ENCODE results near the gene NUDT13. TPM values are rescaled to one million over a fixed set of nuclear protein-coding genes. Genes with fewer than 3 reads are reported as not detected.

Gene NUDT13
- total RNA-seq, 1 donor from 2014 or later = 2.3 TPM

DNA sequence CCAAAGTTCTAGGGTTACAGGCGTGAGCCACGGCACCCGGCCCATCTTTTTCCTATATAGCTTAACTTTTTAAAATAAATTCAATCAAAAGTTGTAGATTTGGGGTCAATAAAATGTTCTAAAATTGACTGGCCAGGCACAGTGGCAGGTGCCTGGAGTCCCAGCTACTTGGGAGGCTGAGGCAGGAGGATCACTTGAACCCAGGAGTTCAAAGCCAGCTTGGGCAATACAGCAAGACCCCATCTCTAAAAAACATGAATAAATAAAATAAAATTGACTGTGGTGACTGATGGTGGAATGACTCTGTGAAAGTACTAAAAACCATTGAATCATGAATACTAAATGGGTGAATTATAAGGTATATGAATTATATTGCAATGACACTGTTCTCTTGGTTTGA, 34.4 kb upstream of the NUDT13 start:
- Histone ChIP-seq H3K27ac (no peak overlapping the region), H3K4me1 (peaks cover 10% of the 10 kb centered on the region), H3K4me3 (no peak overlapping the region), H3K36me3 (peaks cover 29% of the 10 kb centered on the region), H3K27me3 (no peaks in the 10 kb centered on the region), H3K9me3 (no peaks in the 10 kb centered on the region)
- DNase-seq (no peak), ATAC-seq (no peak)
- TF ChIP-seq, protein P1, sequence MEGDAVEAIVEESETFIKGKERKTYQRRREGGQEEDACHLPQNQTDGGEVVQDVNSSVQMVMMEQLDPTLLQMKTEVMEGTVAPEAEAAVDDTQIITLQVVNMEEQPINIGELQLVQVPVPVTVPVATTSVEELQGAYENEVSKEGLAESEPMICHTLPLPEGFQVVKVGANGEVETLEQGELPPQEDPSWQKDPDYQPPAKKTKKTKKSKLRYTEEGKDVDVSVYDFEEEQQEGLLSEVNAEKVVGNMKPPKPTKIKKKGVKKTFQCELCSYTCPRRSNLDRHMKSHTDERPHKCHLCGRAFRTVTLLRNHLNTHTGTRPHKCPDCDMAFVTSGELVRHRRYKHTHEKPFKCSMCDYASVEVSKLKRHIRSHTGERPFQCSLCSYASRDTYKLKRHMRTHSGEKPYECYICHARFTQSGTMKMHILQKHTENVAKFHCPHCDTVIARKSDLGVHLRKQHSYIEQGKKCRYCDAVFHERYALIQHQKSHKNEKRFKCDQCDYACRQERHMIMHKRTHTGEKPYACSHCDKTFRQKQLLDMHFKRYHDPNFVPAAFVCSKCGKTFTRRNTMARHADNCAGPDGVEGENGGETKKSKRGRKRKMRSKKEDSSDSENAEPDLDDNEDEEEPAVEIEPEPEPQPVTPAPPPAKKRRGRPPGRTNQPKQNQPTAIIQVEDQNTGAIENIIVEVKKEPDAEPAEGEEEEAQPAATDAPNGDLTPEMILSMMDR (IDR thresholded peaks at IDR 0.05) = no peak
- intact Hi-C loops (cut with DNase I) = no loop called here

DNA sequence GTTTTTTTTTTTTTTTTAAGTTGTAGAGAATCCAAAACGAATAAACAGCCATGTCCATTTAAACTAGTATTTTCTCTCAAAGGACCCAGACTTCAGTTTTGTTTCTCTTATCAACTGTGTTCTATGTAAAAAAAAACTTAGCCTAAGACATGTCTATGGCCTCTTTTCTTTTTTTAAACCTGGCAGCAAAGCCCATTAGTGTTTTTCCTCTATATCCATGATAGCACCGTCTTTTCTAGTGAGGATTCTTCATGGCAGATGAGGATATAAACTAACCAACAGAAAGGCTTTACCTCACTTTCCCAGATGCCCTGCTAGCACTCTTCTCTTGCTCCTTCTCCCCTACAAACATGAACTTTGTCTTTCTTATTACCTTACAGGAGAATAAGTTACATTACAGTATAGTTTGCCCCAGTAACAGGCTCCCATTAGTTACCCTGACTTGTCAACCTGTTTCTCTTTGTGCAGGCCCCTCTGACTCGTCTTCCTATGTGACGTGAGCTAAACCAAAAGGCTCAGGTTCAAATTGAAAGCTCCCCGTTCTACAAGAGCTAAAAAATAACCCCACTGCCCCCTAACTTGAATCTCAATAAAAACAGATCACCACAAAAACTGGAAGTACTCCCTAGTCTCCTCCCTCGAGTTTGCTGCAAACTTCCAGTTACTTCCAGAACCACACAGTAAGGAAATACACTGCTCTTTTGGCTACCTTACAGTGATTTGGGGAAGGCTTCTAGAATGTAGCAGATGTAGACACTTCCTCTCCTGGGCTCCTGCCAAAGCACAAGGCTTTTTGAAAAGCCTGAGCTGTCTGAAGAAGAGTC, 33.7 kb upstream of the NUDT13 start:
- peaks cover 22% of the 10 kb centered on the region for H3K36me3 ChIP-seq
- no peaks in the 10 kb centered on the region for H3K9me3 ChIP-seq
- intact Hi-C loops (cut with DNase I) = no loop called here
- DNase-seq (no peak), ATAC-seq (peak; percentile 82)
- H3K4me1 ChIP-seq = peaks cover 10% of the 10 kb centered on the region
- H3K27me3 ChIP-seq = no peaks in the 10 kb centered on the region
- TF ChIP-seq, protein P1 (IDR thresholded peaks at IDR 0.05) = no peak
- peak overlapping the region; percentile 71 for H3K27ac ChIP-seq
- H3K4me3 ChIP-seq = peak overlapping the region; percentile 7

DNA sequence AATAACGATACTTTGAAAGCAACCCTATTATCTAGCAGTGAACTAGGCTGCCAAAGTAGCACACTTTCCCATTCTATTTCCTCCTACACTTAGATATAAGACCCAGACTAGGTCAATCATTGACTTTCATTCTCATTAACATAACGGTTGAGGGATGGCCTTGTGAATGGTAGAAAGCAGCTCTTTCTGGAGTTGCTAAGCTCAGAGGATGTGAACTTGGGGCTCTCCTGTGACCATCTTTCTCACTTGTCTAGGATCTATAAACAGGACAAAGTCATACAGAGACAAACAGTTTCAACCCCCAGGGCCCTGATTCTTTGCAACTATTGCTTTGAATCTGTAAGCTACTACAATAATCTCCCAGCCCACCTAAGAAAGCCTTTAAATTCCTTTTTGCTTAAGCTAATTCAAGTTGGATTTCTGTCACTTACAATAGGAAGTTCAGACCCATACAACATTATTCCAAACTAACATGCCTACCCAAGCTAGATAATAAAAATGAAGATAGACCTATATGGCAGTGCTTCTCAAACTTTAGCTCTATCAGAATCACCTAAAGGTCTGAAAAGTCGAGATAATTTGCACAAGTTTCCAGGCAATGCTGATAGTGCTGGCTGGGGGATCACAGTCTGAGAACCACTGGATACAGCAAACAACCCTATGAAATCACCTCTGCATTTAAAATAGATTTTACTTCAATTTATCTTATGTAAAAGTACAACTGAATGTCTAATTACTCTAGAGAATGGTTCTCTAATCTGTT, 30.3 kb upstream of the NUDT13 start:
- Histone ChIP-seq H3K4me1 (peaks cover 19% of the 10 kb centered on the region), H3K27ac (no peak overlapping the region), H3K27me3 (no peaks in the 10 kb centered on the region), H3K9me3 (no peaks in the 10 kb centered on the region), H3K4me3 (no peak overlapping the region), H3K36me3 (no peaks in the 10 kb centered on the region)
- TF ChIP-seq, protein P1 (IDR thresholded peaks at IDR 0.05) = no peak
- DNase-seq (no peak), ATAC-seq (no peak)
- intact Hi-C loops (cut with DNase I) = no loop called here

DNA sequence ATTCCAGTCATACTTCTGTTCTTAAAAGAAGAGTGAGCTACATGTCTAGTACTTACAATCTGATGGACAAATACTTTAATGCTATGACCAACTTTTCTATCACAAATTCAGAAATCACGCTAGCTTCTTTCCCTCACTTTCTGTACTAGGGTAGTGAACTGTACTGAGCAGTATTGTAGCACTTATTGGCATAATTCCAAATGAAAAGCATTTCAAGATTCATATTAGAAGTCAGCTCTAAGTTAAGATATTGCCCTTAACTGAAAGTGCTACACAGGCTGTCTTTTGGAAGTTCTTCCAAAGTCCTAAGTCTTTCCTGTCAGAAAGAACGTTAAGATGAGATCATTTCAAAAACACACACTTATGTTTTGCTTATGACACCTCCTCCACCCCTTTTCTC, 27.0 kb upstream of the NUDT13 start:
- TF ChIP-seq, protein P1 (IDR thresholded peaks at IDR 0.05) = no peak
- no peak for DNase-seq
- peaks cover 8% of the 10 kb centered on the region for H3K4me1 ChIP-seq
- no peaks in the 10 kb centered on the region for H3K9me3 ChIP-seq
- H3K27me3 ChIP-seq = no peaks in the 10 kb centered on the region
- ATAC-seq = no peak
- H3K27ac ChIP-seq = no peak overlapping the region
- no peak overlapping the region for H3K4me3 ChIP-seq
- intact Hi-C loops (cut with DNase I) = no loop called here
- H3K36me3 ChIP-seq = no peaks in the 10 kb centered on the region

DNA sequence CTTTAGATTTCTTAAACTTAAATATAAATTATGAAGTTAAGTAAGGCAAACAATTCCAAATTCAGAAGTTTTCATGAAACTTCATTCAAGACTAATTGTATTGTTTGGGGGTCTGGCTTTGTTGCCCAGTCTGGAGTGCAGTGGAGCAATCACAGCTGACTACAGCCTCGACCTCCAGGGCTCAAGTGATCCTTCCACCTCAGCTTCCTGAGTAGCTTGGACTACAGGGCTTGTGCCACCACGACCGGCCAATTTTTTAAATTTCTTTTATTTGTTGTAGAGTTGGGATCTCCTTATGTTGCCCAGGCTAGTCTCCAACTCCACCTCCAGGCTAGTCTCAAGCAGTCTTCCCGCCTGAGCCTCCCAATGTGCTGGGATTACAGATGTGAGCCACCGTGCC, 26.0 kb upstream of the NUDT13 start:
- H3K27me3 ChIP-seq = no peaks in the 10 kb centered on the region
- H3K27ac ChIP-seq = no peak overlapping the region
- TF ChIP-seq, protein P1 (IDR thresholded peaks at IDR 0.05) = no peak
- H3K36me3 ChIP-seq = no peaks in the 10 kb centered on the region
- no peak overlapping the region for H3K4me3 ChIP-seq
- H3K9me3 ChIP-seq = no peaks in the 10 kb centered on the region
- peaks cover 8% of the 10 kb centered on the region for H3K4me1 ChIP-seq
- intact Hi-C loops (cut with DNase I) = no loop called here
- no peak for DNase-seq
- ATAC-seq = no peak

Data from upper lobe of right lung (tissue), 1 donor.